H1 (cell line): ENCODE measurements around the gene TPRN.

Experiments
- ASH2L ChIP-seq: fragments of 200-600, 300-600 bp; sonication (generic); IDR thresholded peaks from one replicate; pipeline ENCODE4 v1.7.1; 2017; ENCODE audit warnings: low read length
- CBX5 ChIP-seq: fragments of 300-800, 300-1000 bp; sonication (generic); IDR thresholded peaks from 2 replicates; pipeline ENCODE4 v1.7.1; 2016; ENCODE audit warnings: antibody characterized with exemption, low read length, low read depth
- CREB1 ChIP-seq: IDR thresholded peaks from 2 replicates; pipeline ENCODE4 v1.6.1; 2012; ENCODE audit warnings: inconsistent platforms
- EP300 ChIP-seq, 2 experiments: IDR thresholded peaks; 1 replicate in 1 of 2; 2 replicates in 1 of 2; pipeline ENCODE4 v1.6.1; 2011 to 2012; ENCODE audit warnings: low read depth in 2 of 2, low read length in 2 of 2, mild to moderate bottlenecking in 2 of 2, borderline replicate concordance in 1 of 2, inconsistent platforms in 1 of 2, moderate library complexity in 1 of 2
- EZH2 ChIP-seq: fragments of 200-600 bp; sonication (generic); IDR thresholded peaks from 2 replicates; pipeline ENCODE4 v1.7.1; 2012; ENCODE audit warnings: low read depth, mild to moderate bottlenecking, moderate library complexity, low read length, inconsistent platforms; ENCODE audit not compliant: severe bottlenecking
- FOSL1 ChIP-seq: IDR thresholded peaks from 2 replicates; pipeline ENCODE4 v1.6.1; 2011; ENCODE audit warnings: mild to moderate bottlenecking, low read depth, low read length, moderate library complexity; ENCODE audit not compliant: insufficient read depth
- KDM1A ChIP-seq: fragments of 200-600, 300-600 bp; sonication (generic); IDR thresholded peaks from 2 replicates; pipeline ENCODE4 v1.7.1; 2016; ENCODE audit warnings: mild to moderate bottlenecking, low read length, borderline replicate concordance
- POLR2A ChIP-seq, 2 experiments: IDR thresholded peaks; 1 replicate in 1 of 2; 2 replicates in 1 of 2; pipeline ENCODE4 v1.6.1; 2011; ENCODE audit warnings: low read depth in 2 of 2, low read length in 2 of 2, mild to moderate bottlenecking in 2 of 2; ENCODE audit errors: control extremely low read depth in 1 of 2
- RAD21 ChIP-seq, 2 experiments: IDR thresholded peaks in 1 of 2; conservative IDR thresholded peaks in 1 of 2; 2 replicates each; pipeline ENCODE4 v1.6.1; 2011; ENCODE audit warnings: low read depth in 2 of 2, low read length in 2 of 2, improper control_type of control experiment in 1 of 2, inconsistent platforms in 1 of 2, mild to moderate bottlenecking in 1 of 2, moderate library complexity in 1 of 2
- RFX5 ChIP-seq: IDR thresholded peaks from 2 replicates; pipeline ENCODE4 v1.6.1; 2011; ENCODE audit warnings: low read depth, low read length, improper control_type of control experiment, borderline replicate concordance
- TF ChIP-seq, protein P1 (sequence below), 3 experiments: IDR thresholded peaks; 1 replicate in 2 of 3; 2 replicates in 1 of 3; pipeline versions ENCODE4 v1.5.1 to v1.6.1; 2011; ENCODE audit warnings: low read length in 3 of 3, mild to moderate bottlenecking in 3 of 3, inconsistent platforms in 2 of 3, low read depth in 1 of 3, moderate library complexity in 1 of 3; ENCODE audit not compliant: insufficient read depth in 1 of 3; ENCODE audit errors: control extremely low read depth in 1 of 3
- TF ChIP-seq, protein P2 (sequence below): IDR thresholded peaks from 2 replicates; pipeline ENCODE4 v1.6.1; 2012; ENCODE audit warnings: inconsistent platforms

DNA sequence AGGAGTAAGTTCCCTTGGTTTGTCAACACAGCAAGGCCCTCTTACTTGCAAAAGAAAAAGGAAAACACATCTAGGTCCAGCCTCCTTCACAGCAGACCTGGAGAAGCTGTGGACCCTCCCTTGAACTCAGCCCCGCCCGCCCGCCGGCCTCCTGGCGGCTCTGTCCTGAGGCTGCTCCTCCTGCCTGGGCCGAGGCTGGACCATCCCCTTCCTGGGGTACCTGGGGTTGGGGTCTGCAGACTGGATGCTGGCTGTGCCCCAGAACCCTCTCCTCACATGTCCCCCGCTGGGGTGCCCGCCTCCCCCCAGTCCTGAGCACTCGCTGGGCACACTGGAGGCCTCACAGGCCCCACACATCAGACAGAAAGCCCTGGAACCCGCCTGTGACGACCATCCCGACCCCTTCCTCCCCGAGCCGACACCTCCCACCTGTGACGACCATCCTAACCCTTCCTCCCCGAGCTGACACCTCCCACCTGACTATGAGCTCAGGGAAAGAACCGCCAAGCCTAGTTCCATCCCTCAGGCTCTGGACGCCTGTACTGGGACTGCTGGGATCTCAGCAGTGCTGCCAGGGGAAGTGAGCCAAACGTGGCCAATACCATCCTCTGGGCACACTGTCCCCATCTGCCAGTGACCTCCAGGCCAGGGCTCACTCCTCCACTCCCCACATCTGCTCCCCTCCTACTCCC, 21.5 kb downstream of the TPRN start:
- TF ChIP-seq EZH2 = no peak
- TF ChIP-seq, protein P1, sequence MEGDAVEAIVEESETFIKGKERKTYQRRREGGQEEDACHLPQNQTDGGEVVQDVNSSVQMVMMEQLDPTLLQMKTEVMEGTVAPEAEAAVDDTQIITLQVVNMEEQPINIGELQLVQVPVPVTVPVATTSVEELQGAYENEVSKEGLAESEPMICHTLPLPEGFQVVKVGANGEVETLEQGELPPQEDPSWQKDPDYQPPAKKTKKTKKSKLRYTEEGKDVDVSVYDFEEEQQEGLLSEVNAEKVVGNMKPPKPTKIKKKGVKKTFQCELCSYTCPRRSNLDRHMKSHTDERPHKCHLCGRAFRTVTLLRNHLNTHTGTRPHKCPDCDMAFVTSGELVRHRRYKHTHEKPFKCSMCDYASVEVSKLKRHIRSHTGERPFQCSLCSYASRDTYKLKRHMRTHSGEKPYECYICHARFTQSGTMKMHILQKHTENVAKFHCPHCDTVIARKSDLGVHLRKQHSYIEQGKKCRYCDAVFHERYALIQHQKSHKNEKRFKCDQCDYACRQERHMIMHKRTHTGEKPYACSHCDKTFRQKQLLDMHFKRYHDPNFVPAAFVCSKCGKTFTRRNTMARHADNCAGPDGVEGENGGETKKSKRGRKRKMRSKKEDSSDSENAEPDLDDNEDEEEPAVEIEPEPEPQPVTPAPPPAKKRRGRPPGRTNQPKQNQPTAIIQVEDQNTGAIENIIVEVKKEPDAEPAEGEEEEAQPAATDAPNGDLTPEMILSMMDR (IDR thresholded peaks at IDR 0.05; ENCODE audit: control extremely low read depth in 1 of 3, insufficient read depth in 1 of 3, low read depth in 1 of 3, low read length in 3 of 3) = no peak
- TF ChIP-seq RAD21 (IDR thresholded peaks at IDR 0.05 in 1 of 2, conservative IDR thresholded peaks at IDR 0.05 in 1 of 2; ENCODE audit: low read depth in 2 of 2, low read length in 2 of 2) = no peak
- no peak for TF ChIP-seq KDM1A
- no peak for TF ChIP-seq EP300 (IDR thresholded peaks at IDR 0.05; ENCODE audit: borderline replicate concordance in 1 of 2, low read depth in 2 of 2, low read length in 2 of 2)
- TF ChIP-seq FOSL1 = no peak
- TF ChIP-seq ASH2L = no peak
- TF ChIP-seq, protein P2, sequence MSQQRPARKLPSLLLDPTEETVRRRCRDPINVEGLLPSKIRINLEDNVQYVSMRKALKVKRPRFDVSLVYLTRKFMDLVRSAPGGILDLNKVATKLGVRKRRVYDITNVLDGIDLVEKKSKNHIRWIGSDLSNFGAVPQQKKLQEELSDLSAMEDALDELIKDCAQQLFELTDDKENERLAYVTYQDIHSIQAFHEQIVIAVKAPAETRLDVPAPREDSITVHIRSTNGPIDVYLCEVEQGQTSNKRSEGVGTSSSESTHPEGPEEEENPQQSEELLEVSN = no peak
- no peak for TF ChIP-seq CBX5
- no peak for TF ChIP-seq RFX5
- TF ChIP-seq CREB1 = no peak
- TF ChIP-seq POLR2A (IDR thresholded peaks at IDR 0.05; ENCODE audit: control extremely low read depth in 1 of 2, low read depth in 2 of 2, low read length in 2 of 2) = no peak
